Activated T-cell treated with anti-CD3 and anti-CD28 coated beads for 24 hours (primary cell): ENCODE results near the gene ANLN.
"Not testable (repeated sequence)": the region's sequence is repeated elsewhere in the genome, so short reads cannot be mapped to it uniquely, and the experiment has no call there.

ENCODE experiments used
- DNase-seq: peaks from one replicate; pipeline ENCODE4 v3.0.0-alpha.2; 2020; ENCODE audit warnings: low read depth

ANLN gene

GRCh38 chr7:36379831-36380504, 9.7 kb upstream of the ANLN start:
- no peak for DNase-seq

- no peak for DNase-seq
Observed at GRCh38 chr7:36381056-36381455, 8.6 kb upstream of the ANLN start.

DNA sequence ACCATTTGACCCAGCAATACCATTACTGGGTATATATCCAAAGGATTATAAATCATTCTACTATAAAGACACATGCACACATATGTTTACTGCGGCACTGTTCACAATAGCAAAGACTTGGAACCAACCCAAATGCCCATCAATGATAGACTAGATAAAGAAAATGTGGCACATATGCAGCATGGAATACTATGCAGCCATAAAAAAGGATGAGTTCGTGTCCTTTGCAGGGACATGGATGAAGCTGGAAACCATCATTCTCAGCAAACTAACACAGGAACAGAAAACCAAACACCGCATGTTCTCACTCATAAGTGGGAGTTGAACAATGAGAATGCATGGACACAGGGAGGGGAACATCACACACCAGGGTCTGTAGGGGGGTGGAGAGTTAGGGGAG, 6.4 kb upstream of the ANLN start:
- DNase-seq: not testable (repeated sequence)

DNA sequence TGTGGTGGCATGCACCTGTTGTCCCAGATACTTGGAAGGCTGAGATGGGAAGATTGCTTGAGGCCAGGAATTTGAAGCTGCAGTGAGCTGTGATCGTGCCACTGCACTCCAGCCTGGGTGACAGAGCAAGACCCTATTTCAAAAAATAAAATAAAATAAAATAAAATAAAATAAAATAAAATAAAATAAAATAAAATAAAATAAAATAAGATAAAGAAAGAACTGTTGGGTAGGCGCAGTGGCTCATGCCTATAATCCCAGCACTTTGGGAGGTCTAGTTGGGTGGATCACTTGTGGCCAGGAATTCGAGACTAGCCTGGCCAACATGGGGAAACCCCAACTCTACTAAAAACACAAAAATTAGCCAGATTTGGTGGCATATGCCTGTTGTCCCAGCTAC, 4.0 kb upstream of the ANLN start:
- DNase-seq: not testable (repeated sequence)

DNA sequence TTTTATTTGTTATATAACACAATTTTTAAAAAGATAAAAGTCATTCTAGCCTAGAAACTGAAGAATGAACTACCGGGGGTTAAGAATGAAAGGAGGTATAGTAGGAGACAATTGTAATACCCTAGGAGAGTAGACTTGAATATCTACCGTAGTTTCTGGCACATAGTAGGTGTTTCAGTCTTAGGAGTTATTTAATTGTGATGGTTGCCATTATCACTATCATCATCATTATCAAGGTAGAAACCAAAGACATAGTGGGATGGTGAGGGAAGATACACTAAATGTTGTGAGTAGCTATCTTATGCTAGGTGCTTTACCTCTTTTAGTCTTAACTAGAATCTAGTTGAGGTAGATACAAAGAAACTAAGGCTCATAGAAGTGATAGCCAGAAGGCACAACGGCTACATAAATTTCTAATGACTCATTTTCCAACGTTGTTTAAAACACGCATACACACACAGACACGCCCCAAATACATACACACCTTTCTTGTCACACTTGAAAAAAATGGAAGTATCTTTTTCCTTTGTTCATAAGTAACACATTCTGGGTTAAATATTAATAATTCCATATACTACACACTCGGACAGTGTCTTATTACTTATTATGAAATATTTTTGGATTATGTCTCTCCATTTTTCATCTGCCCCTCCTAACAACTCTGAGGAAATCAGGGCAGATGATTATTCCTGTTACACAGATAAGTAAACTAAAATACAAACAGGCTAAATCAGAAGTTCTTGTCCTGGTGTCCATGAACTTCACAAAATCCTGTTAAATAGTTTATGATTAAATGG, 2.0 kb upstream of the ANLN start:
- no peak for DNase-seq

DNA sequence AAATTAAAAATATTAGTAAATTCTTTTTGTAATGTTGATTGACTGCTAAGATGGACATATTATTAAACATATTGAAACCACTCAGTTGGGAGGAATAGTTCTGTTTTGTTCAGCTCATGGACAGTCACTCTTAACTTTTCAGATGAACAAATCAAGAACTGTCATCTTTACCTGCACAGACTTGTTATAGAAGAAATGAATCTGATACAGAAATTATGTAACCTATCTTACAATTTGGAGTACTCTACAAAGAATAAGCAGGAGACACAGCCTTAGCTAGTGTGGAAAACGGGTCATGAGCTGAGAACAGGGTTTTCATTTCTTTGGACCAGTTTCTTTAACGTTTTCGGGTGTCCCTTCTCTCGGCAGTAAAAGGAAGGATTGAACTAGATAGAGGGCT, 1.2 kb upstream of the ANLN start:
- DNase-seq: no peak

DNA sequence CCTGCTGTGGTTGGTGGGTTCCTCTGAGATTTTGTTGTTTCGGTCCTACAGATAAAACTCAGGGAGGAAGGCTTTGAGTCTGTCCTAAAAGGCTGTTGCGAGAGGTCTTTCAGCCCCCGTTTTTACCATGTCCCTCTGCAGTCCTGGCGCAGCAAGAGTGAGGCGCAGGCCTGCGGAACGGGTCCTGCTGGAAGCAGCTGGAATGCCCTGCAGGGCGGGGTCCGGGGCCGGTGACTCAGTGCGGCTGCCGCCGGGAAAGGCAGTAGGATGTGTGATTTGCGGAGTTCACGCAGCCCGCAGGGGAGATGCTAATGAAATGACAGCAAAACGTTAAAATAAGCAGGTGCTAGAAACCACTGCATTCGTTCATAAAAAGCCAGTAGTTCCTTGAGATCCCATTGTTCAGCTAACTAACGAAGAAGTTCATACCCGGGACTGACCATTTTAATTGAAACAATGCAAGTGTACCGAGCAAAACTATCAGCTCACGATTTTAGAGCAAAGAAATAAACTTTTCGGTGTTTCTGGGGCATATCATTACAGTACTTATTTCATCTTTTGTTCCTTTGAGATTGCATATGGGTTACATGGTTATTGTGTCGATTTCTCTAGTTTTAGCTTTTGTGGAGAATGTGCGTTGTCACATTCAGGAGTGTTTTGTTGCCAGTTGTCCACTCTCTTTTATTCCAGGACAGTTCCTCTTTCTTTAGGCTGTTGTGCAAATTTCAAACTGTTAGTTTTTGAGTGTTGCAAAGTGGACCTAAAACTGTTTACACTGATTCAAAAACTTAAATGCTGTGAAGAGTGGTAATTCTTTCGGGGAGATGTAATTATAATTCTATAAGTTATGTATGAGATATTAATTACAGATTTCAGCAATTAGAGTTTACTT, 783 bp downstream of the ANLN start:
- DNase-seq: peak; percentile 39

DNA sequence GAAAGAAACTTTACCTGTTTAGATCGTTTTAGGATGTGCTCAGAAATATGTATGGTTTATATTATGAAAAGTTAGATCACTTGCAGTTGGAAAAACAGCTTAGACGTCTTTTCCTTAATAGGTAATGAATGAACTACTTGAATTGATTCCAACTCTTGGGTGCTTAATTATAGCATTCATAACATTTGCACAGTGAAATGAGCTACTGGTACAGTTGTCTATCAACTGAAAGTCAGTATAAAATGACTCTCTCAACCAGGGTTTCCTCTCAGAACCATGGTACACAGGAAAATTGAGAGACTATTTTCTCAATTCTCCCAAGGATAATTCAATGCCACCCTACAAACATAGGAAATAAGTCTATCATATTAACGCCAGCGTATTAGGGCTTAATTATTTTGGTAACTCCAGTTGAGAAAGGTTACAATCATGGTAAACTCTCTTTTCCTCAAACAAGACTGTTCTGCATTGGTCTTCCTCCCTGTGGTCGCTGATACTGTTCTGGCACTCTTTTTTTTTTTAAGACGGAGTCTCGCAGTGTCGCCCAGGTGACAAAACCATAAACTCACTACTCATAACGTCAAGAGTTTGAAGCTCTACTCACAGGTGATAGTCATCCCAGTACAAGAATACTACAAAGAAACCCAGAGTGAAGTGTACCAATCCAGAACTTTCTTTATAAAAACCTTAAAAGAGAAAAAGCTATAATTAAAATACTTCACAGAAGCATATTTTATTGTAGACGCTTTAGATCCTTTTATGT, 2.0 kb downstream of the ANLN start:
- DNase-seq: no peak

DNA sequence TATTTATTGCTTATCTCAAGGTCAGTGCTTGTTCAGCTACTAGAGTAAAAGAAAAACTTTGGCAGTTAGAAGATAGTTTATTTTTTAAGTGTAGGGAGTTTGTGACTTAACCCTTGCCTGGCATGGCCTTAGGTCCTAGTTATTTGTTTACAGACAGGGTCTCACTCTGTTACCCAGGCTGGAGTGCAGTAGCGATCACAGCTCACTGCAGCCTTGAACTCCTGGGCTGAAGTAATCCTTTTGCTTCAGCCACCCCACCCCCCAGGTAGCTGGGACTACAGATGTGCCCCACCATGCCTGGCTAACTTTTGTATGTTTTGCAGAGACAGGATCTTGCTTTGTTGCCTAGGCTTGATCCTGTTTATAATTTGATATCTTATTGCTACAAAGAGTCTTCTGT, 4.2 kb downstream of the ANLN start:
- DNase-seq: no peak

- DNase-seq: no peak
Observed at GRCh38 chr7:36395171-36395894, 5.7 kb downstream of the ANLN start.

GRCh38 chr7:36396150-36396549, 6.5 kb downstream of the ANLN start:
- DNase-seq: no peak

DNA sequence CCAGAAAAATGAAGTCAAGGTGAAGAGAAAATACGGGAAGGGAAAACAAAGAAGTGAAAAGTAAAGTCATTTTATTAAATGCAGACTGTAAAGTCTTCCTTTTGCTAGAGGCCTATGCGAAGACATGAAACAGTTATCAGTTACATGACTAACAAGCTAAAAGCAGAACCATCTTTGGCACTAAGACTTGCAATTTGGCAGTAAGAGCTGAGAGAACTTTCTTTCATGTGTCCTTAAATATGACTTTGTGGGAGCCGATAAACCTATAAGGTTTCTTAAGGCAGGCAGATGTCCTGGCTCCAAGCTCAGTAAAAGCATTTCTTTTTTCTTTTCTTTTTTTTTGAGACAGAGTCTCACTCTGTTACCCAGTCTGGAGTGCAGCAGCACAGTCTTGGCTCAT, 10.4 kb downstream of the ANLN start:
- no peak for DNase-seq

DNA sequence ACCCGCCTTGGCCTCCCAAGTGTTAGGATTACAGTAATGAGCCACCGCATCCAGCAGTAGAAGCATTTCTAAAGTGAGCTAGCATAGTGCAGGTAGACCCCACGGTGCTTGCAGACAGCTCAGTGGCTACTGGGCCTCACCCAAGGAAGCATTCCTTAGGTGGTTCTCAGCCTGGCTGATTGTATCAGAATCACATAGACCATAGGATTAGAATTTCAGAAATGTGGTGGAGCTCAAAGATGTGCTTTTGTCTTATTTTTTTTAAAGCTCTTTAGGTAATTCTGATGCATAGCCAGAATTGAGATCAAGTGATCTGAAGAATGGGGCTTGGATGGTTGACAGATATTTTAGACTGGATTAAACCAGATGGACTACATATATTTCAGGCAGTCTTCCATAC, 10.9 kb downstream of the ANLN start:
- DNase-seq: no peak

- no peak for DNase-seq
Observed at GRCh38 chr7:36403452-36403851, 13.8 kb downstream of the ANLN start.

GRCh38 chr7:36404639-36405408, 15.2 kb downstream of the ANLN start:
- DNase-seq: no peak

GRCh38 chr7:36405409-36405803, 15.7 kb downstream of the ANLN start:
- DNase-seq: no peak

- no peak for DNase-seq
Observed at GRCh38 chr7:36406156-36406555, 16.5 kb downstream of the ANLN start.

DNA sequence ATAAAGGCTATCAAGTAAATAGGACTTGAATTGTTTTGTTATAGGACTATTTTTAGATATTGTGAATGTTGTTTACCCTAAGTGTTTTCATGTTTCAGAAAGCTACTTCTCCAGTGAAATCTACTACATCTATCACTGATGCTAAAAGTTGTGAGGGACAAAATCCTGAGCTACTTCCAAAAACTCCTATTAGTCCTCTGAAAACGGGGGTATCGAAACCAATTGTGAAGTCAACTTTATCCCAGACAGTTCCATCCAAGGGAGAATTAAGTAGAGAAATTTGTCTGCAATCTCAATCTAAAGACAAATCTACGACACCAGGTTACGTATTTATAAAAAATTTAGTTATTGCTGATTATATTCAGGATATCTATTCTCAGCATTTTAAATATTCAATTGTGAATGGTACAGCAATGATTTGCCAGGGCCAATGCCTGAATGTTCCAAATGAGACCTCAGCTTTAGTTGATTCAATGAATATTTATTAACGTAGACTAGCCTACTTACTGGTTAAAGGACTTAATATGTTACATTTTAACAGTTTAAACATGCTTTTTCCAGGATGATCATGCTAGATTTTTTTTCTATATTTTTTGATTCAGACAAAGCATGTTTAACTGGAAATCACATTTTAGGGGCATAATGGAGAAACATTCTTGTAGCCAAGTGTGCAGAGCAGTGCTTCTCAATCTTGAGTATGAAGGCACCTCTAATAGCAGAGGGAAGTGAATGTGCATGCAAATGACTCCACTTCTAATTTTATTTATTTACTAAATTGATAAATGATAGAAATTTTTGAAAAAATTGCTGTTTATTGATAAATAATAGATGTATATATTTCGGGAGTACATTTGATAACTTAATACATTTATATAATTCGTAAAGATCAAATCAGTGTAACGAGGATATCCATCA, 18.2 kb downstream of the ANLN start:
- DNase-seq: no peak

- no peak for DNase-seq
Observed at GRCh38 chr7:36408589-36408988, 18.9 kb downstream of the ANLN start.
